GM18519 (cell line): ENCODE results near the gene HES3.
"Not testable (repeated sequence)": the region's sequence is repeated elsewhere in the genome, so short reads cannot be mapped to it uniquely, and the experiment has no call there.

Experiments
- ATAC-seq: cut with Tn5 transposase; IDR thresholded peaks from one replicate; pipeline ENCODE4 v1.9.1; 2021; ENCODE audit warnings: mild to moderate bottlenecking, moderate library complexity; ENCODE audit not compliant: unreplicated experiment, low FRiP score

Gene HES3

DNA sequence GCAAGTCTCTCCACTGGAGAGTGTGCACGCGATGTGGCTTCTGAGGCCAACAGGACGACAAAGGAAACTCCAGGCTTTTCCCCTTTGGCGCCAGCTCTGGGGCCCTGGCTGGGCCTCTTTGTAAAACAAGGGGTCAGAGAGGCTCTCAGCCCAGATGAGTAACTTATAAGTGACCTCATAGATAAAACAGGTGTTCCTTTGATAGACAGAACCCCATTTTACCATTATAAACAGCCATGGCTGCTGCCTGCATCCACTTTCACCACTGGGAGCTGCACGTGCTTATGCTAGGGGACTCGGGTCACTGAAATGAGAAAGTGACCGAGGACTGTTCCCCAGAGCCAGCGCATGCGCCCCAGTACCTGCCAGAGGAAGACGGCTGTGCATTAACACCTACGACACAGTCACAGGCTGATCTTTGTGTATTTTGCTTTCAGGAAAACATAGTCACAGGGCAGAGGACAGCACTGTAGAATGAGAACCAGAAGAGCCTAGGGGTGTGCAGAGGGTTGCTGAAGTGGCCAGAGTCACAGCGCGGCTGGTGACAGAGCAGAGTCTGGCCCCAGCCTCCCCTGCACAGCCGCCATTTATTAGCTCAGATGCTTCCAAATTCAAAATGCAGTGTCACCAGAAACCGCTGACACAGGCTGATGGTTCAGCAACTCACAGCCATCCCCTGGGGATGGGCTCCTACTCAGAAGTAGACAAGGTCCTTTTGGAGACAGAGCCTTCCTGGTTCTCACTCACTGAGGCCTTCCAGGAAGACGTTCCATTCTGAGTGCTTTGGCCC is 25.4 kb upstream of the HES3 start:
- no peak for ATAC-seq

DNA sequence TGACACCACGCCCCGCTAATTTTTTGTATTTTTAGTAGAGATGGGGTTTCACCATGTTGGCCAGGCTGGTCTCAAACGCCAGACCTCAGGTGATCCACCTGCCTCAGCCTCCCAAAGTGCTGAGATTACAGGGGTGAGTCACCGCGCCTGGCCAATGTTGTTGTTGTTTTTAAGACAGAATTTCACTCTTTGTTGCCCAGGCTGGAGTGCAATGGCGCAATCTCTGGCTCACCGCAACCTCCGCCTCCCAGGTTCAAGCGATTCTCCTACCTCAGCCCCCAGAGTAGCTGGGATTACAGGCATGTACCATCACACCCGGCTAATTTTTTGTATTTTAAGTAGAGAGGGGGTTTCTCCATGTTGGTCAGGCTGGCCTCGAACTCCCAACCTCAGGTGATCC is 24.3 kb upstream of the HES3 start:
- ATAC-seq: not testable (repeated sequence)

DNA sequence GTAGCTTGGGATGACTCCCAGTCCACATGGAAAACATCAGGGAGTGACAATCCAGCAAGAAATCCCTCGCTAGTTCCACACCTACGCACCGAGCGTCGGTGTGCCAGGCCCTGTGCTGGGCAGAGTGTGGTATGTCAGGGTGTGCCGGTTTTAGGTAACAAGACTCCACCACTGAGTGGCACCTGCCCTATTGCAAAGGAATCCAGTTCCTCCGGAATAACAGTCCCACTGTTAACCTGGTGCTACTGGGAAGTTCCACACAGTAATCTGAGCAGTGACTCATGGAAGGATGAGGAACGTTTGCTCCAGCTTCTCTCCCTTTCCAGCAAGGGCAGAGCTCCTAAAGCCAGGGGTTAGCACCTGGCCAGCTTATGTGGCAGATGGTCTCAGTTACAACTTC is 23.7 kb upstream of the HES3 start:
- ATAC-seq: no peak

DNA sequence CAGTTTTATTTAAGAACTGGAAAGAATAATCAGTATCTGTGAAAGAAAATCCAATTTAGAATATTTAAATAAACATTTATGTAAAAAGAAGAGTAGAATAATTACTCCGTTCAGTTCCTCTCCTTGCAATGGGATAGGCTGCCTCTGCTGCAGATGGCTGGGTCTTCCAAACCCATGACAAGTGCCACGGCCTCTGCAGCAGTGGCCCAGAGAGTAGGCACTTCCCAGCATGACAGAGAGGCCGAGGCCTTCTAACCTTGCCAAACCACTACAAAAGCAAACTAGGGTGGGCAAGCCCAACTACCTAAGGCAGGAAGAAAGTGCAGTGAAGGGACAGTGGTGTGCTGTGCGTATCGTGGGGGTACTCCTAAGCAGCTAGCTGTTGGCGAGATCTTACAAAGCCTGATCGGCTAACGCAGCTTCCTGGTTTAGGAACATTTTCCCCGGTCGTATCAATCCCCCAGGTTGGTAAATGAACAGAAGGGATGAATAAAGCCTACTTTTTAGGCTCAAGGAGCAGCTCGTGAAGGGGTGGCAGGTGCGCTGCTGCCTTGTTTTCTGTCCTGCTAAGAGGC is 22.7 kb upstream of the HES3 start:
- no peak for ATAC-seq

DNA sequence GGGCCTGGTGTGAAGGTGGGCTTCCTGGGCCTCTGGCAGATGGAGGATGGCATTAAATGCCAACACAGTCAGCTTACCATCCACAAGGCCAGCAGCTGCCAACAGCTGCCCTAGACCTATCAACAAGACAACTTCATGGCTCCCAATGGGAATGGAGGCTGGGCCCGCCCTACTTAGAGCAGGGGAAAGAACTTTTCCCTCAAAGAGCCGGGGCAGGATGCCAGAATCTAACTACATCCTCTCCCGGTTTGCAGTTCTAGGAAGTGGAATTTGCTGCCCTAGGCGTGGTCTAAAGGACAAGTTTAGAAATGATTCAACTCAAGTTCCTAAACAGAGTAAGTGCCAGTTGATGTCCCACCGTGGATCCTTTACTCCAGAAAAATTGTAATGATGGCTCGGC is 21.3 kb upstream of the HES3 start:
- no peak for ATAC-seq

DNA sequence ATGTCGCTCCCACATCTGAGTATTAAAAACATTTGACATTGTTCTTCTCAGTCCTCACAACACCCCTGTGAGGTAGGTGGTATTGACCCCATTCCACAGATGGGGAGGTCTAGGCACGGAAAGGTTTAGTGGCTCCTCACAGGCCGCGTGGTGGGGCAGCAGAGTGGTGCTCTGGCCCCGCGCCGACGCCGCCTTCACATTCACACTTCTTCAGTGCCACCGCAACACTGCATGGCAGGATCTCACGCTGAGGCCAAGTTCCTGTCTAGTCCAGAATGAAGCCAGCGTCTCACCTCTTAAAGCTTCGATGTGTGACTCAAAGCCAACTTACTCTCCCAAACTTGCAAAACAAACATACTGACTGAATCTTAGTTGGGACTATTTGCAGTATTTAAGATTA is 20.4 kb upstream of the HES3 start:
- no peak for ATAC-seq

DNA sequence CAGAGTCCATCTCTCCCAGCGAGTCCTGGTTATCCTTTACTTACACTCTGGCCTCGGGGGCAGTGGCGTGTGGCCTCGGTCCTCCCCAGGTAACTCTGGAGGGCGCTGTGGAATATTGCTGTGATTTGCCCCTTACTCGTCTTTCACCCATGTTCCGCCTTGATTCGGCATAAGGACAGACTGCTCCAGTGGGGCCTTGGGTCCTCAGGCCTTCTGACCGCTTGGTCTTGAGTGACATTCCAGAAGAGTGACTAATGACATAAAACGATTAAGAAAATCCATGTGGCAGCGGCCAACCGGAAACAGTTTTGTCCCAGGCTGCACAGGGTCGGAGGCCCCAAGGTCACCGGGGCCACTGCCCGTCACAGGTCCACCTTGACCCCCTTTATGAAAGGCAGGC is 19.3 kb upstream of the HES3 start:
- ATAC-seq: no peak

DNA sequence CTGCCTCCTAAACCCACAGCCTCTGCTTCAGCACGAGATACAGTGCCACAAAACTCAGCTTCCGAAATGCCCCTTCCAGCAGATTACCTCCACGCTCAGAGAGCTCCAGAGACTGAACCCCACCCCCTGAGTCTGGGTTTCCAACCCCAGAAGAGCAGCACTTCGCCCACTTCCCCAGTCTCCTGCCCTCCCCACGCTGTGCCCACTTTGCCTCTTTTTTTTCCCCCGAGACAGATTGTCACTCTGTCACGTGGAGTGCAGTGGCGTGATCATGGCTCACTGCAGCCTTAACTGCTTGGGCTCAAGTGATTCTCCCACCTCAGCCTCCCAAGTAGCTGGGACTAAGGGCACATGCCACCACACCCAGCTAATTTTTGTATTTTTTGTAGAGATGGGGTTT is 18.3 kb upstream of the HES3 start:
- no peak for ATAC-seq

DNA sequence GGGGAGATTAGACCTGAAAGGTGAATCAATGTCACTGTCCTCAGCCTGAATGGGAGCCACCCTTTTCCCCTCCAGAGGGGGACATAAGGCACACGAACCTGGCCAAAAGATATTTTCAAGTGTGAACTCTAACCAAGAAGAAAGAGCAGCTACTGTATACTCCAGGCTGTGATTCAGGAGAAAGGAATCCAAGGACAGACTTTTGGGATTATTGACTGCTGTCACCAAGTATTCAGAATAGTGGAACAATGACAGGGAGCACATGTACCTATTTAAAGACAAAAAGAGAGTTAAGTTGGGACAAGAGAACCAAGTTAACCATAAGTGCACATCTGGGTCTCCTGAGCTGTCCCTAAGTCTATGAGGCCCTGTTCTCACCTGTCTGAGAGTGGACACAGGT is 10.6 kb upstream of the HES3 start:
- no peak for ATAC-seq

DNA sequence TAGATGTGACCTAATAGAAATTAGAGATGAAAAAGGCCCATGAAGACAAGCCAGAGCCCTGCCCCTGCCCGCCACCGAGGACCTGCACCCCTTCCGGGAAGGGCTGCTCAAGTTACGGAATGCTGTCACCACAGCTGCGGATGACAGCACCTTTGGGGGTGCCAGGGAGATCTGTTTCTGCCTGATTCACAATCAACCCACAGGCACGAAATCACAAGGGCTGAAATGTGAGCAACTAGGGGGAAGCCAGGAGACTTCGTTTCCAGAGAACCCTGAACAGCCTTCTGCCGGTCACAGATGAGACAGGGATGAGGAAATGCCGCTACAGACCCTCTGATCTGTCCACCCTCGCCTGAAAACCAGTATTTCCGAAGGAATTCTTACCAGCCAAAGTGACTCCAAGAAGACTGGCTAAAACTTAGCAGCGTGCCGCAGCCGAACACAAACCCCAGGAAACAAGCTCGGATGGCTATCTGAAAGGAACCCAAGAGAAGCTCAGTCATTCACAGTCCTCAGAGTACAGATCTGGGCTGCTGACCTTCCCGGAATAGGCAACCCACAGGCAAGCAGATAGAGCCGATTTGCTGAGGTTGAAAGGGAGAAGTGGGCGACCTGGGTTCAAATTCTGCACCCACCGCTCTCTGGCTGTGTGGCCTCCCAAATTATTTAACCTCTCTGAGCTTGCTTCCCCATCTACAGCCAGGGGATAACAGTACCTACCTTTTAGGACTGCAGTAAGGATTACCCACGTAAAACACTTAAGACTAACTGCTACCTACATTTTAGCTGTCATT is 9.3 kb upstream of the HES3 start:
- ATAC-seq: no peak

DNA sequence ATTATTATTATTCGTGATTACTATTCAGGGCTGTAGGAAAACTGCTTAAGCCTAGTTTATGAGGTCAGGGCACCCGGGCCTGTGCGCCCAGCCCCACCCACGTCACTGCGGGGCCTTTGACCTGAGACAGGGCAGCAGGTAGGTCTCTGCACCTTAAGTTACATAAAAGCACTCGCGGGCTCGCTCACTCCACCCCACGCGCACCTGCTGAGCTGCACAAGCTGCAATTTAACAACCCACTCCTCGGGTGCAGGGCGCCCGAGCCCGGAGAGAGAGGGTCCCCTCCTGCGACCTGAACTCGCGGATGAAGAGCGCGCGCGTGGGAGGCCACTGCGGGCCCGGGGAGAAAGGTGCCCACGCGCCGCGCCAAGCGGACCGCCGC is 8.7 kb upstream of the HES3 start:
- no peak for ATAC-seq

DNA sequence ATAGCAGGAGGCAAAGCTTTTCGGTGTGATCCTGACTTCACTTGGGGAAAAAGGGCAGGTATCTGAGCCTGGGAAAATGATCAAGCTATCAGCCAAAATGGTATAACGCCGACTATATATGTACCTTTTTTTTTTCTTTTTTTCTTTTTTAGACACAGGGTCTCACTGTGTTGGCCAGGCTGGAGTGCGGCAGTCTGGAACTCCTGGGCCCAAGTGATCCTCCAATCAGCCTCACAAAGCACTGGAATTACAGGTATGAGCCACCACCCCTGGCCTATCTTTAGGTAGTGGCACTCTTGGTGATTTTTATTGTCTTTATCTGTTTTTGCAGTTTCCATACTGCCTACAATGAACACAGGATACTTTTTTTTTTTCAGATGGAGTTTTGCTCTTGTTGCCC is 6.9 kb upstream of the HES3 start:
- ATAC-seq: no peak

DNA sequence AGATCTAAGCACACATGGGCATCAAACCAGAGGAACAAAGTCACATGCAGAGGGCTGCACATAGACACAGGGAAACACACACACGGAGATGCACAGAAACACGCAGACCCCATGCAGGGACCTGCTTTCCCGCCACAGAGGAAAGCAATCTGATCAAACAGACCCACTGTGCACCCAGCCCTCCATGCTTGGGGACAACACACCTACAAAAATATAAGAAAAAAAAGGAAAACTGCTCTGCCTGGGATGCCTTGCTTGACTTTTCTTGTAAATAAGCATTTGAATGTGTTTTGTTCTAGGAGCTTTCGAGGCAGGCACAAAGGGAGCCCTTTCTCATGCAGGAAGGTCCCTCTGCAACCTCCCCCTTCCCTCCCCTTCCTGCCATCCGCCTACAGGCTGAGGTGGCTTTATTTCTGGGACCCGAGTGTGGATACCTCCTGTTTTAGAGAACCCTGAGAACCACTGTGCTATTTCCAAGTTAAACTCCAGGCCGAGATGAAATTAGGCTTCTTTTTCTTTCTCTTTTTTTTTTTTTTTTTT is 4.7 kb upstream of the HES3 start:
- no peak for ATAC-seq

DNA sequence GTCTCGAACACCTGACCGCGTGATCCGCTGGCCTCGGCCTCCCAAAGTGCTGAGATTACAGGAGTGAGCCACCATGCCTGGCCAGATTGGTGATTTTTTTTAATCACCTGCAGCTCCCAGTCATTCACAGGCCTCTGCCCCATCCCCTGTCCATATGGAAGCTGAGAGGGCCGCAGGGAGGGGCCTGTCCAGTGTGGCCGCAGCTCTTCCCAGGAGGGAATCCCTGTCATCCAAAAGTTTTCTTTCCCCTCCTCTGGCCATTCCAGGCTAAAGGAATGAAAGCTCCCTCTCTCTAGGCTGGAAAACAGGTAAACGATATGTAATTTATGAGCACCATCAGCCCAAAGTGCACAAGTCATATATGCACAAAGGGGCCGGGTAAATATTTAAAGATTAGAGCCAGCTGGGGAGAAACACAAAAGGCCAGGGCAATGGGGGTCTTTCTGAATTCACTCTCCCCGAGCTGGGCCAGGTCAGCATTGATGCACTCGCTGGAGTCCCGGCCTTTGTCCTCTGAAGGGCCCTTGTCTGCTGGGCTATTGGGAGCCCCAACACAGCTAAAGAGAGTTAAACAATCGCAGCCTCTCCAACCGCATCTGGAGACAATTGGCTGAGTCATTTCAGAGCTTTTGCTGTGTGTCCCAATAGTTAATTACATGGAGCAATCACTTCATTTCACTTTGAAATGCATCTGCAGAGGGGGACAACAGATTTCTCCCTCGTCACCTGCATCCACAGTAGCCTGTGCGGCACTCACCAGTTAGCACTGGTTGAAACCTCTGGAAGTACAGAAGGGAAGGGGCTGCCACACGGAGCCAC is 3.8 kb upstream of the HES3 start:
- no peak for ATAC-seq

DNA sequence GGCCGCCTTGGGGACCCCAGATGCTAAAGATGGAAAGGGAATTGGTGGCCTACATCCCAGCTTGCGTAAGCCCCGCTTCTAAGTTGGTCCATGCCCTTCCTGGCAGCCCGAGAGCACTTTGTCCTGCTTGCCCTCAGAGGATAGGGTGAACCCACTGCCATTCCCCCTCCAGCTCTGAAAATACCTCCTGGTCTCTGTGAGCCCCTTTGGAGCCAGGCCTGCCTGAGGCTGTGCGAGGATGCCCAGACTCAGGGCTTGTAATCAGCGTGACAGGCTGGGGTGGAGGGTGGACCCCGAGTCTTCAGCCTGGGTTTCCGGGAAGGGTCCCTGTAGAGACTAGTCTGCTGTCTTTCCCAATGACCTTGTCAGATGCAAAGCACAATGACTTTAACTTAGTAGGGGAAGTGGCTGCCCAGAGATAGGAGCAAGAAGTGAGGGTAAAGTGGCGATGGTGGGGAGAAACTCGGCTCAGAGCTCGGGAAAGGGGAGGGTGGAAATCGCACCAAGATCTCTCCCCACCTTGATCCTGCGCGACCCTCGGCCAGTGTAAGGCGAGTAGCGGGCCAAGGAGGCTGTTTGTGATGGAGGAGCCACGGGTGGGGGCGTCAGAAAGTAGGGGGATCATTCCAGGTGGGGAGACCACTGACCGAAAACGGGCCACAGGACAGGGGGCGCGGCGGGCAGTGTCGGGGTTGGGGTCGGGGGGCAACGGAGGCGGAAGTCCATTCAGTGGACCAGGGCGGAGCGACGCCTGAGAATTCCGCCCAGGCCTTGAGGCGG is 2.7 kb upstream of the HES3 start:
- no peak for ATAC-seq

DNA sequence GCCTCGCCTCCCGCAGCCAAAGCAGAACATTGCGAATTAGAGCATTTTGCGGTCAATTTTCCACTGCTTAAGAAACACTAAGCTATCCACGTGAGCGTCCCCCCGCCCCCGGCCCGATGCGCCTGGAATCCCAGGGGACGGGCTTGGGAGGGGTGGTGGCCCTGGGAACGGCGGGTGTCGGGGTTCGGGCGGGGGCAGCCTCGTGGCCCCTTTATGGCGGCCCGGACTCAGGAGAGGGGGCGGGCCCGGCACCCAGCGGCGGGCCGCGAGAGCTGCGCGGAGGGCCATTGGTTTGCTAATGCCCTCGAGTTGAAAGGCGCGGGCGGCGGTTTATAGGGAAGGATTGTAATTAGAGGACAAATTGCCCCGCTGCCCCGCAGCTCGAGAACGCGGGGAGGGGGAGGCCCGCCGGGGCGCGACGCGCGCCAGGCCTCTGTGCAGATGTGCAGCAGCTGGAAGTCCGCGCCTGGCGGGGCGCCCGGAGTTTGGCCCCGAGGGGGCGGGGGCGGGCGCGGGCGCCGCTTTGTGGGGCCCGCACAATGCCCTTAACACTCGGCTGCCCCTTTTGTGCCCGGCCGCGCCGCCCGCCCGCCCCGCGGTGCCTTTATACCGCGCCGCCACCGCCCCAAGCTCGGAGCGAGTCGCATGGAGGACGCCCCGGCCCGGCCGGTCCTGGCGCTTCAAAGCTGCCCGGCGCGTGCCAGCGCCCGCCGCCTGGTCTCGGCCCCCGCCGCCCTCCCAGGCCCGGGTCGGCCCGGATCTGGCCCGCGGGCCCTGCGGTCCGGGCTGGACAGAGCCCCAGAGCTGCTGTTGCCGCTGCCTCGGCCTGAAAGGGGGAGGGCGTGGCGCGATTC is 1.9 kb upstream of the HES3 start:
- ATAC-seq: no peak

DNA sequence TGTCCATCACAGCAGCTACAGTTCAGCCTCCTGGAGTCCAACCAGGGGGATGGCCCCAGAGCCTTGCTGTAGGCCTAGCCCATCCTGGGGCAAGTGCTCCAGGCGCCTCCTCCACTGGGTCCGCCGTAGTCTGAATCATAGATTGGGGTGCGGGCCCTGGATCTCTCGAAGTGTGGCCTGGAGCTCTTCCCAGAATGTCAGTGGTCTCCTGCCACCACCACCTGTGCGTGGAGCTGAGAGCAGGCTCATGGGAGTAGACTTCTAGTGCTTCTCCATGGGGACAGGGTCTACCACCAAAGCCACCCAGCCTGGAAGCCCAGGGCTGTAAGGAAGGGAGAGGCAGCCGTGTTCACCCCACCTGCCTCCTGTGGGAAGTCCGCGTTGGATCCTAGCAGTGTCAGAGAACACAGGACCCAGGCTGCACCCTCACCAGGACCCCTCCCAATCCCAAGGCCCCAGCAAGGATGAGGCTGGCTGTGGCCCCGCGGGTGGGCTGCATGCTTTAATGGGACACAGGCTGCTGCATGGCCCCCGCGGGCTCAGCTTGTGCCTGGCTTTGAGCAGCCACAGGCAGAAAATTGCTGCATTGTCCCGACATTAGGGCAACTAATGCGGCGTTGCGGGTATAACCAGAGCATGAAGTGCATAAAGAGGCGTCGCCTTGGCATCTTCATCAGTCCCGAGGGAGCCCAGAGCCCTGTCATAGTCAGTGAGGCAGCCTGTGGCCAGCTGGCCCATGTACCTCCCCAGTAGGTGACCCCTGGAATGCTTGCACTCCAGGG is 735 bp upstream of the HES3 start:
- no peak for ATAC-seq

DNA sequence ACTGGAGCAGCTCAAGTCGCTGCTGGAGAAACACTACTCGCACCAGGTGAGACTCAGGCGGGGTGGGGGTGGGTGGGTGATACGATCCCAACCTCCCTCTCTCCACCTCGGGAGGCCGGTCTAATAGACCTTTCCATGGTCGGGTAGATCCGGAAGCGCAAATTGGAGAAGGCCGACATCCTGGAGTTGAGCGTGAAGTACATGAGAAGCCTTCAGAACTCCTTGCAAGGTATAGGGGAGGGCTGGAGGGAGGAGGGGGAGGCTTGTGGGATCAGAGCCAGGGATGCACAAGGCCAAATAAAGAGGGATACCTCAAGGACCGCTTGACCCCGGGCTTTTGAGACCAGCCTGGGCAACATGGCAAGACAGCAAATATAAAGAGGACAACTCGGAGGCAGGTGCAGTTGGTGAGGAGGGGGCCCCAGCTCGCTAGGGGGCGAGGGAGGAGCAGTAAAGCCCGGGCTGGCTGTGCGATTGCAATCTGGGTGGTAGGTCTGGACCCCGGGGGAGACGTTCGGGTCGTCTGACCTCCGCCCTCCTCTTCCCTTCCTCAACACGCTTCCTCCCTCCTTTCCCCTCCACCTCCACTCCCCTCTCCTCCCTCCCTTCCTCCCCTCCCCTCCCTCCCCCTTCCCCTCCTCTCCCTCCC is 546 bp downstream of the HES3 start:
- ATAC-seq: no peak
